ENCODE data around the gene STXBP1.

GRCh38 chr9:127720865-127721227 lies 108.8 kb downstream of the STXBP1 start:
- TF ChIP-seq EZH2phosphoT487 (IDR thresholded peaks at IDR 0.05; ENCODE audit: borderline replicate concordance, low read length) (no peak), CTCF (IDR thresholded peaks at IDR 0.05; ENCODE audit: low read depth, low read length, poor library complexity, severe bottlenecking) (no peak)
